Esophagus squamous epithelium (tissue), 5 donors: ENCODE measurements around the gene TM4SF18. TPM values are rescaled to one million over a fixed set of nuclear protein-coding genes. Genes with fewer than 3 reads are reported as not detected.

Experiments used
- DNase-seq: peaks from one replicate; lab custom pipeline; 2025; lab: John Stamatoyannopoulos, UW
- H3K27ac ChIP-seq, 4 donors: fragments of 200-600 bp; sonication (generic); one replicate each; pipeline ENCODE4 v1.5.1; 2016 to 2019; ENCODE audit warnings: mild to moderate bottlenecking in 1 of 4
- H3K27me3 ChIP-seq, 4 donors: fragments of 200-600 bp; sonication (generic); 1 replicate in 3 of 4; 2 replicates in 1 of 4; pipeline versions ENCODE4 v1.5.1 to v1.6.0; 2017 to 2021; ENCODE audit warnings: antibody characterized with exemption in 1 of 4
- H3K36me3 ChIP-seq, 3 donors: fragments of 200-600 bp; sonication (generic); one replicate each; pipeline ENCODE4 v1.5.1; 2016 to 2019
- H3K4me1 ChIP-seq, 3 donors: fragments of 200-600 bp; sonication (generic); one replicate each; pipeline ENCODE4 v1.5.1; 2017 to 2019
- H3K4me3 ChIP-seq, 4 donors: fragments of 200-600 bp; sonication (generic); 1 replicate in 3 of 4; 2 replicates in 1 of 4; pipeline ENCODE4 v1.5.1; 2016 to 2019; ENCODE audit warnings: mild to moderate bottlenecking in 2 of 4, moderate library complexity in 1 of 4
- H3K9me3 ChIP-seq, 3 donors: fragments of 200-600 bp; sonication (generic); one replicate each; pipeline ENCODE4 v1.5.1; 2016 to 2019
- CTCF ChIP-seq, 6 experiments: fragments of 450-650 bp in 4 of 6; fragments of 200-600 bp in 2 of 6; sonication (generic) in 2 of 6; IDR thresholded peaks; one replicate each; pipeline ENCODE4 v1.5.1; 2016 to 2019; ENCODE audit warnings: antibody characterized with exemption in 6 of 6, mild to moderate bottlenecking in 4 of 6, moderate library complexity in 4 of 6
- POLR2A ChIP-seq, 4 donors: fragments of 450-650 bp; IDR thresholded peaks; one replicate each; pipeline ENCODE4 v1.6.1; 2017; ENCODE audit warnings: antibody characterized with exemption in 4 of 4, mild to moderate bottlenecking in 4 of 4, moderate library complexity in 3 of 4
- WGBS, 2 donors: methylation state at CpG; one replicate each; pipeline ENCODE4 v1.1.5; 2018; 5-methylcytosine and 5-hydroxymethylcytosine counted together
- intact Hi-C: fragments of 100-400 bp; cut with DNase I; formaldehyde crosslinking; loops from one replicate; pipeline ENCODE4 v1.15.0; 2022
- total RNA-seq, 4 donors: library from RNA; depleted of rRNA; stranded (reverse); fragments of >200 nt; gene quantifications; one replicate each; pipeline ENCODE4 v1.1.0, GENCODE V29; 2016
- donor health status: DM: yes; HTN: yes; CAD: no.

TM4SF18 gene
- total RNA-seq, 4 donors from 2014 or later = 0.95 to 5.7 (median 1.6) TPM

GRCh38 chr3:149271669-149272068 lies 61.8 kb downstream of the TM4SF18 start:
- Histone ChIP-seq H3K4me3 (no peak overlapping the region), H3K4me1 (peaks cover 0 to 13% (median 0%) of the 10 kb centered on the region in 3 donors), H3K36me3 (no peaks in the 10 kb centered on the region), H3K27me3 (no peaks in the 10 kb centered on the region), H3K27ac (no peak overlapping the region), H3K9me3 (no peaks in the 10 kb centered on the region)
- TF ChIP-seq POLR2A (IDR thresholded peaks at IDR 0.05) (no peak), CTCF (IDR thresholded peaks at IDR 0.05) (no peak)
- no peak for DNase-seq
- WGBS, 2 donors = 84 to 88% methylated on average over 6 of the region's 6 CpGs
- intact Hi-C loops = loop anchor here (5.0 kb wide), 3 partner anchors 139 to 314 kb away; no protein-coding TSS in a partner anchor

GRCh38 chr3:149270180-149270579 lies 63.3 kb downstream of the TM4SF18 start:
- no peaks in the 10 kb centered on the region for H3K9me3 ChIP-seq
- 62 to 66% methylated on average over 2 of the region's 2 CpGs for WGBS, 2 donors
- no peaks in the 10 kb centered on the region for H3K36me3 ChIP-seq
- TF ChIP-seq POLR2A (IDR thresholded peaks at IDR 0.05) = no peak
- H3K4me3 ChIP-seq = no peak overlapping the region
- H3K27me3 ChIP-seq = no peaks in the 10 kb centered on the region
- peaks cover 0 to 13% (median 0%) of the 10 kb centered on the region in 3 donors for H3K4me1 ChIP-seq
- intact Hi-C loops = loop anchor here (5.0 kb wide), 3 partner anchors 138 to 313 kb away; no protein-coding TSS in a partner anchor
- no peak for DNase-seq
- H3K27ac ChIP-seq = no peak overlapping the region

GRCh38 chr3:149269687-149270086 lies 63.7 kb downstream of the TM4SF18 start:
- no peaks in the 10 kb centered on the region for H3K36me3 ChIP-seq
- no peak overlapping the region for H3K4me3 ChIP-seq
- no peak overlapping the region for H3K27ac ChIP-seq
- H3K4me1 ChIP-seq = peaks cover 0 to 13% (median 0%) of the 10 kb centered on the region in 3 donors
- TF ChIP-seq CTCF (IDR thresholded peaks at IDR 0.05) (no peak), POLR2A (IDR thresholded peaks at IDR 0.05) (no peak)
- no peaks in the 10 kb centered on the region for H3K9me3 ChIP-seq
- no peak for DNase-seq
- intact Hi-C loops = loop anchor here (5.0 kb wide), 3 partner anchors 137 to 312 kb away; no protein-coding TSS in a partner anchor
- WGBS, 2 donors = 94 to 95% methylated on average over 7 of the region's 7 CpGs
- H3K27me3 ChIP-seq = no peaks in the 10 kb centered on the region

Other genes with a start within 250 kb of the TM4SF18 start
- gene HLTF, start 247.1 kb downstream of the TM4SF18 start, total RNA-seq = 10 to 100 TPM in 2 of 4 donors, 1 to 10 TPM in 2; 5.2 to 12.4 (median 8.1) TPM
- gene HPS3, start 204.0 kb downstream of the TM4SF18 start, total RNA-seq = 10 to 100 TPM in 2 of 4 donors, 1 to 10 TPM in 2; 4.3 to 11.8 (median 9.7) TPM
- 10 to 100 TPM in 2 of 4 donors, under 1 TPM in 1, not detected in 1; 0.97 to 17.9 (median 15.8) TPM for gene CP, start 111.8 kb downstream of the TM4SF18 start, total RNA-seq
- gene TM4SF1, start 44.0 kb upstream of the TM4SF18 start, total RNA-seq = 100 to 1,000 TPM; 153 to 290 (median 169) TPM
- not detected for gene TM4SF4, start 141.1 kb upstream of the TM4SF18 start, total RNA-seq